ENCODE data around the gene DENND1A.

DENND1A gene

DNA sequence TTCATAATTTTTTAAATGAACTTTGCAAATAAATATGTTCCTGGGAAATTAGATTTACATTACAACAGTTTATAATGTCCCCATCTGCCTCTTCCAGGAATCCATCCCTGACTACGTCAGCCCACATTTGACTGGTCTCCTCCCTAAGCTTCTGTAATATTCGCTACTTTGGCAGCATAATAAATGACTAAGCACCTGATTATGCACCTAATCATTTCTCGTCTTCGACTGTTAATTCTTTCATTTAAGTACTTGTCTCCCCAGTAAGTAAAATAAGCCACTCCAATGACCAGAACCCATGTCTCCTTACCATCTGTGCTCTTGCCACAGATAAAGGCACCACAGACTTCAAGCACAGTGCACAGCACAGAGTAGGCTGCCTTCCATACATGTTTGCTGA lies 122.7 kb downstream of the DENND1A start:
- DNase-seq: no peak

DNA sequence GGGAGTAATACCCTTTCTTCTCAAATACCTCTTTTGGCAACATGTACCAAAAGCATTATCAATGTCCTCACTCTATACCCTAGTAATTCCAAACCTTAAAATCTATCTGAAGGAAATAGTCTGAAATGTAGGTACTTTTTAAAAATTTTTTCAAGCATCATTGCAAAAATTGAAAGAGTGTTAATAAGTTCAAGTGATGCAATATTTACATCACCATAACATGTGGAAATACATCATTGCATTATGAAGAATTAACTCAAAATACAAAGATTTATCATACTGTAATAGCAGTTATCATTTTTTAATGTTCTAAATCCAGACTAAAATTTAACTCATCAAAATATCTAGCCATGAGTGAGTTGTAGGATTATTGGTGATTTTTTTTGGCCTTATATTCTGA lies 123.1 kb downstream of the DENND1A start:
- DNase-seq: no peak

GRCh38 chr9:123798195-123798594 lies 131.7 kb downstream of the DENND1A start:
- DNase-seq: no peak

DNA sequence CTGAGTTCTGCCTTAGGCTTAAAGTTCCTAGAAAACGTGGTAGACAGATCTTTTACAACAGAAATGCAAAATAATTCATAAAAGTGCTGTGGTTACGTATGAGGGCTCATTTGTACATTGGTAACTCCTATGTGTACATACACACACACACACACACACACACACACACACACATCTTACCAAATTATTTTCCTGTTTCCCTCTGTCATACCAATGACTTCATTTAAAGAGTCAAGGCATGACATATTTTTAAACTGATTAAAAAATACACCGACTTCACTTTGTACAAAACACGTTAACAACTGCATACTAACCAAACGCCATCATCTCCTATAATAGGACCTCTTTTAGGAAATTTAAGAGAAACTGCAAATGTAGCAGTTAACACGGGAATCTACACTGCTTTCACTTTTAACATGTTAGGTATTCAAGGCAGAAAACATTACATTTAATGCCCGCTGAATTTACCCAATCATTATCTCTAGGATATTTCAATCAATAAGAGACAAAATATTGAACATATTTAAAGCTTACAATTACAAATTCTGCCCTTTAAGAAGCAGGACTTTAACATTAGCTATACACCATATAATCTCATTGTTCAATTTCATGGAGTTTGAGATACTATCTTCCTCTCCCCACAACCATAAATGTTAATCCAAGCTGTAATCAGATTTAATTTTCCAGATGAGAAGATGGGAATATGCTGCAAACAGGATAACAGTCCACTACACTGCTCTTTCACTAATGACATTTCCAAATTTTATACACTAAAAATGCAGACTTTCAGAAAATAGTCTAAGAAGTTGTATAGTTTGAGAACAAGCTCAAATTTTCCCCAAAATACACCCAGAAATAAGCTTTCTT lies 133.1 kb downstream of the DENND1A start:
- no peak for DNase-seq

- DNase-seq: no peak
Measured at GRCh38 chr9:123796094-123796493, 133.8 kb downstream of the DENND1A start.

DNA sequence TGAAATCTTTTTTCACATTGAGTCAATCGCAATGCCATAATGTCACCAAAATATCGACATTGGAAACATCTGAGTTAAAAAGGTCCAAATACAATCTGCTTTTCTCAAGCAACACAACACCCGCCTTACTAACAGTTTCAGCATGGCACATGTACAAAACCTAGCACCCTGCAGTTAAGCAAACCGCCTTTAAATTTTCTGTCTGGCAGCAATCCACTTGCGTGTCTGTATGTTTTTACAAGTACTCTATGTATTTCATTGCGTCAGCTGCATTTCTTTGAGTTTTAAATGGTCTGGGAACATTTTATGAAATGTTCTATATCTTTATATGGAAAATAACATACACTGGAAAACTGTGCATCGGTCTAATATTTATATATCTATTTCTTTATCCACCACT lies 134.6 kb downstream of the DENND1A start:
- no peak for DNase-seq

DNA sequence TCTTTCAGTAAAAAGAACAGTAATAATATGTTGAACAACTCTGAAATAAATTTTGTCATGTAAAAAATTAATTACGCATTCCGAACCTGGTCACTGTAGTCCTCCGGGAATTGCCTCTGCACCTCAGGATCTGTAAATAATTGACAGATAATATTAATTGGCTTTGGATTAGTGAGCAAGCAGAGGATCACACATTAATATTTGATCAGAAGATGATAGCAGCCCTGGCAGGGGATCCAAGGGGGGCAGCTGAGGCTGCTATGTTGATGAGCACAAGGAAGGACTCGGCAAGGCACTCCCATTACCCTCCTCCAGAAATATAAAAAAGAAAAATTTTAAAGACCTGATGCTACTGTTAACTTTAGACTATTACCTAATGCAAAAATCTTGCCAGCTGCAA lies 137.4 kb downstream of the DENND1A start:
- no peak for DNase-seq

- DNase-seq: no peak
Measured at GRCh38 chr9:123789554-123790292, 140.2 kb downstream of the DENND1A start.

- DNase-seq: no peak
Measured at GRCh38 chr9:123787416-123787815, 142.5 kb downstream of the DENND1A start.

DNA sequence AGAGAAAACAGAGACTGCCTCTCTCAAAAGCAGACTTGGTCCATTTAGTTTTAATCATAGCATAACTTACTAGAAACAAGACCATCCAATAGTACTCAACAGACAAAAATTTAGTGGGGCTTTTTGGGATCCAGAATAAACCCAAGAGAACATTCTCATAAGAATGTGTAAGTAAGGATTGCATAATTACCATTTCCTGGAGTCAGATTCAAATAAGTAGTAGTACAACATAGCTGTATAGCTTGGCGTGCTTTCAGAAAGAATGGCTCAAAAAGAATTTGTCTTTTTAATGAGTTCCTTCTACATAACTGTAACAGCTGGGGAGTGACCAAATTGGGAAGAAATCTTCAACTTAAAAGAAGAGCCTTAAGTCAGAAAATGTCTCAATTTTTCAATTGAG lies 145.4 kb downstream of the DENND1A start:
- DNase-seq: no peak

GRCh38 chr9:123778232-123778902 lies 151.6 kb downstream of the DENND1A start:
- DNase-seq: no peak

GRCh38 chr9:123776708-123777537 lies 153.0 kb downstream of the DENND1A start:
- no peak for DNase-seq

DNA sequence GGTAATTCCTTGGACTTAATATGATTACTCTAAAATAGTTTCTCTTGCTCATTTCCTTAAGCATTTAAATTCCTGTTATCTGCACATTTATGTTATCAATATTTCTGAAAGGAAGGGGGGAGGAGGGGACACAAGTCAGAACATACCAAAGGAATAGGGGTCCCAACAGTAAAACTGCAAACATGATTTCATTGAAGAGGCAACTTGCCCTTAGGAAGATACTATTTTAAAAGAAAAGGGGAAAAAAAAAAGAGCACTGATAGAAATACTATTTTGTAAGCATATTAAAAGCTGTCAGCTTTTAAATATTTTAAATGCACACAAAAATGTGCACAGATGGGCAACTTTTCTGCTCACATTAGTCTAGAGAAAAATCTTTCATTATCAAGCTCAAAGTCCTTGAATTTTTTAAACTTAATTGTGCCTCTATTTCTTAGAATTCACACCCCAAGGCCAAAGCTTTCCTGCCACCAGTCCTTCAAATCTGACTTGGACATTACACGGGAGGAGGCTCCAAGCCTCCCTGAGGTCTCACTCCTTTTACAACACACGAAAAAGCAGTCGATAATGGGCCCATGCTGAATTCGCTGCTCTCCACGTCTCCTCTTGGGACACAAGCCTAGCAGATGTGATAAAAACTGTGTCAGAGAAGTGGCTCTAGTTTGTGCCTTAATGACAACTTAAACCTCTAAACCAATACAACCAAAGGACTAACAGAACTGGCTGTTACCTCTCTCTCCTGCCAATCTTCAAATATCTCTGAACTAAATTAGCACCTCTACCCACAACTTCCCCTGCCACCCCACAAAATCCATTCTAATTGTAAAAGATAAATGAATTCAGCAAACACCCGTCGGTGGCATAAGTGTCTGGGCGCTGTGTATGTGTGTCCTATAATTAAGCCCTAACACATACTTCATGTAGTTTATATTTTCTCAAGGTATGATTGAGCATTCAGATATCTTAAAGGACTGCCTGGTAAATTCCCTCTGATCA lies 154.3 kb downstream of the DENND1A start:
- DNase-seq: no peak

DNA sequence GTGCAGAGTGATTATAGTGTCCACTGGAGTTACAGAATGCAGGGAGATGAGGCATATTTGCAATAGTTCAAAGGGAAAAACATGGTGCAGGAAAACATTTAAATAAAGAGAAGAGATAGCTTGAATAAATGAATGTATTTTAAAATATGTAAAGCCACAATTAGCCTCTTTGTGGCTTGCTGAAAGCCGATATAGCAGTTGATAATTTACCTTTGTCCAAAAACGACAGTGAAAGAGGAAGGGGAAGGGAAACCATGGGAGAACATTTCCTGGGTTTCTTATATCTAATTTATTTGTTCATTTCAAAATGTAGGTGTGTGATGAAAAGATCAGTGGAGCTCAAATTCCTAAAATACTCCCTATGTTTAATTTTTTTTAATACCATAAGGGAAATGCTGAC lies 156.1 kb downstream of the DENND1A start:
- no peak for DNase-seq

DNA sequence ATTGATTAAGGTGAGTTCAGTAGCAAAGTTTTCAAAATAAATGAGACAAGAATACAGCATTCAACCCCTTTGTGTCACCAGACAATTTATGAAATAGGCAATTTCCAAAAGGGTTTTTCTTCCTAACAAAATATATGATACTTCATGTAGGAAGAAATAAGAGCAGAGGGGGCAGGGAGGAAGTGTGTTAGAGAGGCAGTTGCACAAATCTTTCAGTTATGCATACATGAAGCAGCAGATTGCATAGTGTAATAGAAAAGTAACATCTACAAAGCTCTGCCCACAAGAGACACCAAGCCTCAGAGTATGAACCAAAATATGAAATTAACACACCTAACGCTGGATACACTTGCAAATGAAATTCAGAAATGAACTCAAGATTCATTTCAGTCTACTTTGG lies 157.0 kb downstream of the DENND1A start:
- no peak for DNase-seq

DNA sequence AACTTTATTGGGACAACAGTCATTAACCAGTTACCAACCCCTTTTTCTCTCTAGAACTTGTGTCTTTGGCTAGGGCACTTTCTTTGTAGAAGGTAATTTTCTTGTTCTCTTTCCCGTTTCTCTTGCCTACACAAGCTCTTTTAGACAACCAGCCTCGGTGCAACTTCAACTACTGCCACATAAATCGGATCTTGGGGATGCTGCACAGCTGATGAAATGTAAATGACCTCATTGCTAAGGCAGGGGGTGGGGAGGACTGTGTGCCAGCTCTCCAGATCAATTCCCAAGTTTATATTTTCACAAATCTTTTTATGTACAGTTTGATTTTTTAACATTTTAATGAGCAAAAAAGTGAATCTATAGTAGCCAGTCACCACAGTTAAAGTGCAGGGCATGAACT lies 157.6 kb downstream of the DENND1A start:
- DNase-seq: no peak

DNA sequence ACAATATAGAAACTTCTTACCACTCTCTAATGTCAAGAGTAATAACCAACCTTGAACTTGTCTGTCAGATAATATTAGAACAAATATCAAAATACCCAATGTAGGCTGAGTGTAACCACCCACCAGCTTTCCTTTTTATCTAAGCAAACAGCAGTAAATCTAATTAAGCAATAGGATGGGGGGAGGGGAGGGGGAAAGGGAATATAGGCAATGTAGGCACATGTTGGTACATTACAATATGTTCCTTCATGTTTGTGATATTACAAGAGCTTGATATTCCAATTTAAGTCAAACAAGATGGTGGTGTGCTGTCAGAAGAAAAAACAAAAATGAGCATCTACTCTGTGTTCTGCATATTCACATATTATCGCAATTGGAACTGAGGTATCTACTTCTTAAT lies 158.2 kb downstream of the DENND1A start:
- DNase-seq: no peak

DNA sequence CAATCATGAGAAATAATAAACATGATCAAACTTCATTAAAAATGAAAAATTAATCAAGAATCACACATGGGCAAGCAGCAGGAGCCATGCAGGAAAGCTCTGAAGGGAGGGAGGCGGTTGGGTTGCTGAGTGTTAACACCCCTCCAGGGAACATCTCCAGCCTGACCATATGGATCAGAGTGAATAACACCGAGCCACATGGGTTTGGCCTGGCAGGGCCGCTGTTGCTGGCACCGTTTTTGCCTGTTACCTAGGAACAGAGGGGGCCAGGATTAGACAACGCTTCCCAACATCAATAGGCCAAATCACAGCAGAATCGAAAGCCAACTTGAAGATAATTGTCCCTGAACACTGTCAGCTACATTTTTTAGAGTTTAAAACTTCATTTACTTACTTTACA lies 160.2 kb downstream of the DENND1A start:
- DNase-seq: no peak

- no peak for DNase-seq
Measured at GRCh38 chr9:123763910-123764588, 165.9 kb downstream of the DENND1A start.

- no peak for DNase-seq
Measured at GRCh38 chr9:123761905-123762605, 167.9 kb downstream of the DENND1A start.

Data from CD4-positive, alpha-beta T cell treated with Interleukin-15 for 1 hour (primary cell).